Pancreas (tissue), 10 donors: Measurements from ENCODE around the gene AUTS2. TPM values are rescaled to one million over a fixed set of nuclear protein-coding genes. Genes with fewer than 3 reads are reported as not detected.

Experiments used
- ATAC-seq, 4 donors: fragments of 200-7000 bp; cut with Tn5 transposase; one replicate each; pipeline versions ENCODE4 v1.8.0 to v1.9.1; 2020; ENCODE audit warnings: mild to moderate bottlenecking in 4 of 4, moderate library complexity in 4 of 4
- DNase-seq, 6 donors: peaks; one replicate each; pipeline ENCODE4 v3.0.0-alpha.2; 2020
- FAIRE-seq: peaks from 2 replicates; lab custom pipeline; 2012; peaks lifted over from hg19 to GRCh38; lab: Jason Lieb, UNC
- H3K27ac ChIP-seq, 4 donors: fragments of 200-600 bp; sonication (generic); 1 replicate in 3 of 4; 2 replicates in 1 of 4; pipeline versions ENCODE4 v1.5.0 to v1.8.0; 2020
- H3K27me3 ChIP-seq, 4 donors: fragments of 200-600 bp; one replicate each; pipeline ENCODE4 v1.8.0; 2021
- H3K36me3 ChIP-seq, 3 donors: fragments of 200-600 bp; sonication (generic) in 1 of 3; one replicate each; pipeline versions ENCODE4 v1.5.0 to v1.8.0; 2020 to 2021
- H3K4me1 ChIP-seq, 3 donors: fragments of 200-600 bp; one replicate each; pipeline ENCODE4 v1.8.0; 2021
- H3K4me3 ChIP-seq, 4 donors: fragments of 200-600 bp; sonication (generic) in 2 of 4; one replicate each; pipeline versions ENCODE4 v1.5.0 to v1.8.0; 2020 to 2021
- H3K9me3 ChIP-seq, 4 donors: fragments of 200-600 bp; one replicate each; pipeline ENCODE4 v1.8.0; 2021
- CTCF ChIP-seq, 4 donors: fragments of 200-600 bp; sonication (generic) in 3 of 4; IDR thresholded peaks; one replicate each; pipeline versions ENCODE4 v1.5.0 to v1.8.0; 2021; ENCODE audit warnings: antibody characterized with exemption in 4 of 4
- WGBS, 2 donors: extraction: QIAGEN DNeasy Blood & Tissue Kit; methylation state at CpG; one replicate each; pipeline ENCODE4 v1.1.7; 2013; 5-methylcytosine and 5-hydroxymethylcytosine counted together
- intact Hi-C, 3 donors: fragments of 100-400 bp; cut with DNase I; formaldehyde crosslinking; loops; one replicate each; pipeline versions ENCODE4 v1.11.1 to v1.14.2; 2022
- polyA plus RNA-seq, 2 donors: library from polyadenylated mRNA; stranded (reverse); fragments of 200-250 nt; gene quantifications; one replicate each; pipeline ENCODE4 v1.2.3, GENCODE V29; 2013
- total RNA-seq, 6 donors: library from RNA; stranded (reverse); fragmentation: NEBNext Ultra II Directional in 4 of 6; extraction: Animal tissue kit (Norgen Biotek cat#: 25700) in 4 of 6; gene quantifications; one replicate each; pipeline versions ENCODE4 v1.2.1 to v1.2.4, GENCODE V29; 2021 to 2023
- donor health status: healthy with polysubstance abuse.
- donor health status: DM: no; HTN: no; CAD: no; lungs with moderate emphysema.
- donor health status: DM: no; HTN: no; CAD: no.
- donor health status: control.
- donor health status: control.
- donor health status: Bipolar disorder and iron deficiency.
- donor health status: DM: yes; HTN: yes; CAD: no.
- donor health status: DM: no; HTN: no; CAD: no.
- donor health status: DM: no; HTN: no; CAD: no.
- donor health status: DM: yes; HTN: yes; CAD: no.

Gene AUTS2
- total and polyA plus RNA-seq, 8 donors: 5.8 to 16.8 (median 9.9) TPM

GRCh38 chr7:69826283-69826682, 228.0 kb downstream of the AUTS2 start:
- 87 to 95% methylated on average over 3 of the region's 3 CpGs for WGBS, 2 donors
- DNase-seq (no peak), ATAC-seq (no peak), FAIRE-seq (no peak)
- intact Hi-C loops: no loop called here
- Histone ChIP-seq H3K4me1 (peaks cover 0 to 5% (median 0%) of the 10 kb centered on the region in 3 donors), H3K4me3 (no peak overlapping the region), H3K27me3 (no peaks in the 10 kb centered on the region), H3K9me3 (no peaks in the 10 kb centered on the region), H3K27ac (no peak overlapping the region), H3K36me3 (no peaks in the 10 kb centered on the region)
- TF ChIP-seq CTCF (IDR thresholded peaks at IDR 0.05): no peak

GRCh38 chr7:69827140-69827539, 228.9 kb downstream of the AUTS2 start:
- WGBS, 2 donors: 86% methylated on average over 4 of the region's 4 CpGs
- no peak for ATAC-seq

DNA sequence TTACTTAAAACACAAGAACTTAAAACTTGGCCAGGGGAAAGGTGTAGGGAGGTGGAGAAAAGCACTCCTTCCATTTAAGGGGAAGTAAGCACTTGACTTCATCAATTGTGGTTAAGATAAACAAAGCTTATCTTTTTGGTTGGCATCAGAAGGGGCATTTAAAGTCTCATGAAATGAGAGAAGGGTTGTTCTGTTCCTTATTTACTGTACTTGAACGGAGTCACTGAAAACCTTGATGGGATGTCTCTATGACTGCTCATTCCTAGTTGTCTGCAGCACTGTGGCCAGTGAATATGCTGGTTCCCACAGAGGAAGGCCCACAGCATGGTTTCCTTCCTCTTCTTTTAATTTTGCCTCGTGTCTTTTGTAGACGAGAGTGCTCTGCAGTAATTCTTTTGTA, 229.3 kb downstream of the AUTS2 start:
- 57 to 67% methylated on average over 3 of the region's 3 CpGs for WGBS, 2 donors
- Histone ChIP-seq H3K27me3 (no peaks in the 10 kb centered on the region), H3K4me1 (peaks cover 0 to 5% (median 0%) of the 10 kb centered on the region in 3 donors), H3K36me3 (no peaks in the 10 kb centered on the region), H3K9me3 (no peaks in the 10 kb centered on the region), H3K4me3 (no peak overlapping the region), H3K27ac (no peak overlapping the region)
- no peak for TF ChIP-seq CTCF (IDR thresholded peaks at IDR 0.05)
- no peak for FAIRE-seq
- ATAC-seq: no peak
- intact Hi-C loops: no loop called here
- DNase-seq: no peak

More at GRCh38 chr7:69827140-69827539, 228.9 kb downstream of the AUTS2 start:
- DNase-seq (no peak), FAIRE-seq (no peak)
- peaks cover 0 to 5% (median 0%) of the 10 kb centered on the region in 3 donors for H3K4me1 ChIP-seq
- H3K27me3 ChIP-seq: no peaks in the 10 kb centered on the region
- intact Hi-C loops: no loop called here
- TF ChIP-seq CTCF (IDR thresholded peaks at IDR 0.05): no peak
- no peaks in the 10 kb centered on the region for H3K36me3 ChIP-seq
- no peak overlapping the region for H3K4me3 ChIP-seq
- no peaks in the 10 kb centered on the region for H3K9me3 ChIP-seq
- no peak overlapping the region for H3K27ac ChIP-seq

GRCh38 chr7:69832356-69832755, 234.1 kb downstream of the AUTS2 start:
- no peaks in the 10 kb centered on the region for H3K36me3 ChIP-seq
- no peak for ATAC-seq
- DNase-seq: no peak
- H3K4me3 ChIP-seq: no peak overlapping the region
- no peak overlapping the region for H3K27ac ChIP-seq
- 49 to 71% methylated on average over 2 of the region's 2 CpGs for WGBS, 2 donors
- H3K9me3 ChIP-seq: no peaks in the 10 kb centered on the region
- no peaks in the 10 kb centered on the region for H3K4me1 ChIP-seq
- no peak for FAIRE-seq
- intact Hi-C loops: no loop called here
- no peaks in the 10 kb centered on the region for H3K27me3 ChIP-seq
- no peak for TF ChIP-seq CTCF (IDR thresholded peaks at IDR 0.05)

- WGBS, 2 donors: 75 to 79% methylated on average over 6 of the region's 6 CpGs
- no peaks in the 10 kb centered on the region for H3K4me1 ChIP-seq
- TF ChIP-seq CTCF (IDR thresholded peaks at IDR 0.05): no peak
- no peak overlapping the region for H3K27ac ChIP-seq
- intact Hi-C loops: no loop called here
- H3K36me3 ChIP-seq: no peaks in the 10 kb centered on the region
- ATAC-seq (no peak), DNase-seq (no peak), FAIRE-seq (no peak)
- H3K9me3 ChIP-seq: no peaks in the 10 kb centered on the region
- H3K27me3 ChIP-seq: no peaks in the 10 kb centered on the region
- H3K4me3 ChIP-seq: no peak overlapping the region
Observed at GRCh38 chr7:69833964-69834363, 235.7 kb downstream of the AUTS2 start.
